HG02852 (cell line): Measurements from ENCODE around the gene SEMA5A.
A peak's percentile ranks its signal among the peaks of the same experiment; 100 is the strongest.

ENCODE experiments used
- ATAC-seq: cut with Tn5 transposase; IDR thresholded peaks from one replicate; pipeline ENCODE4 v1.9.1; 2021; ENCODE audit warnings: mild to moderate bottlenecking, moderate library complexity; ENCODE audit not compliant: unreplicated experiment

The SEMA5A gene

GRCh38 chr5:9547122-9547947 lies 1.5 kb upstream of the SEMA5A start:
- no peak for ATAC-seq

GRCh38 chr5:9545136-9545991 lies 511 bp downstream of the SEMA5A start:
- peak; percentile 17 for ATAC-seq

DNA sequence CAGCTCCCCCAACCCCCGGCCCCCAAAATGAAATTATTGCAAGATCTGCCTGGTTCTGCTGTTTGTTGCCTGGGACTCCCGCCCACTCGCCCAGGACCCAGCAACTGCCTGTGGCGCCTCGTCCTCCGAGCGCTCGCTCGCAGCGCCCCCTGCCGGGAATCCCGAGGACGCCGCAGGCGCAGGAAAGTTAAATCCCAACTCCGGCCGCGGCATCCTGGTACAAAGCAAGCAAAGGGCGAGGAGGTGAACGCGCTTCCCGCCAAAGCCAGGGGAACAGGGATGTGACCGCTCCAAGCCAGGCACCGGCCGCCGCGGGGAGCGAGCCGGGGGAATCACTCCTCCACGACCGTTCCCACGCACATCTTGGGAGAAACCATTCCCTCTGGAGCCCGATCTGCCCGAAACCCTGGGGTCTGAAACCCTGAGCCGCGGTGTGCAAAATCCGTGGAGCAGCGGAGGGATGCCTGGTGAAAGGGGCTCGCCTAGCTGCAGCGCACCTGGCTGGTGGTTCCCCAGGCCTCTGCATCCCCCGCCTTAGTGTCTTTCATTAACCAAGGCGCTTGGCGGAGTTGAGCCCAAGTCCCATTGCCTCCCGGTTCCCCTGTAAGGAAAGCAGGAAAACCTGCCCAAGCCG lies 1.3 kb downstream of the SEMA5A start:
- ATAC-seq = peak; percentile 75

DNA sequence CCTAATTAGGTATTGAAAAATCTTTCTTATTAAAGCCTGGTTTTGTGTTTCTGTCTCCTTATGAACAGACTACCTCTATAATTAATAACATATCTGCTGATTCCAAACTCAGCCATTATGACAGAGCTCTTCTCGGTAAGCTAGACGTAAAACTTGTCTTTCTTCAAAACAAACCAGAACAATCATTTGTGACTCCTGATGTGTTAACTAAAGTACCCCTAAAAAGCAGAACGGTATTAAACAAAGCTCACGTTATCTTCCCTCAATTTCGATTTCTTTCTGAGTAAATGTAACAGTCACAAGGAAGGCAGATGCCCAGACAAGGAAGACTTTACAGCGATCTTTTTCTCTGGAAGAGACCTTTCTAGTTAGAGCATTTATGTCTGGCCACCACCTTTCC lies 1.8 kb downstream of the SEMA5A start:
- no peak for ATAC-seq

DNA sequence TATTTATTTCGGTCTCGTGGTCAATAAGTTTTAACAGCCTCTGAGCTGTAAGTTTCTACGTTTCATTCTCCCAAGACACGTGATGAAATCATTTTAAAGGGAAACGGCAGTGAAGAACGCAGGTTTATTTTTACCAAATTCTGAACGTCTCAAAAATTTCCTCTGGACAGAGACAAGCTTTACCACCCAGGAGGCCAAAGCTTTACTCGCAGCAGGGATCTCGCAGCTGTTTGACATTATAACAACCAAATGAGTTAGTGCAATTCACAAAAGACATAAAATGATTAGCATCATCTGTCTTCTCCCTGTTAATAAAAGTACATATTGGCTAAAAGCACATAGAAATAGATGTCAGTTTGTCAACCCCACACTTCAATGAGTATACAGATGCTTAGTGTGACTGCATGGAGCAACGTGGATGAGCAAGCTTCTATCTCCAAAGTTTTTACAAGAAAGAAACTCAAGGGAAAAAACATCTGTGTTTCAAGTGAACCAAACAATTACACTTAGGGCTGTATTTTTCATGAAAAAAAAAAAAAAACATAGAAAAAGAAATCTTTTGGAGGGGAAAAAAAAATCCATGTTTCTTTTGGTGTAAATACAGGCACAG lies 2.5 kb downstream of the SEMA5A start:
- no peak for ATAC-seq

GRCh38 chr5:9540791-9541190 lies 5.1 kb downstream of the SEMA5A start:
- no peak for ATAC-seq

DNA sequence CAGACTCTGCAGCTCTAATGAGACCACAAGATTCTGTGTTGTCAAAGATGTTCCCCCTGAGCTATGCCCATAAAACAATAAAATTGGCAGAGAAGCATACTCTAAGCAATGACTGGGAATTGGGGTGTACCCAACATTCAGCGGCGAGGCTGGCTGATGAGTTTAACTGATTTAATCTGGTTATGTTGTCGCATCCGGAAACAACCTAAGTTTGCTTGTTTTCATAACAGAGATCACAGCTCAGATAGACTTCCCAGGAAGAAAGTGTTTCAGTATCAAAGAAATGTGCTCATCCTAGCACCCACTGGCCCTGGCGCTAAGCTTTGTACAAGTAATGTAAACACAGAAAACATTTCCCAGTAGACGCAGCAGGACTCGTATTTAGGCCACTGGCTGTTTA lies 7.4 kb downstream of the SEMA5A start:
- ATAC-seq = no peak

GRCh38 chr5:9537223-9538141 lies 8.4 kb downstream of the SEMA5A start:
- no peak for ATAC-seq

- ATAC-seq = no peak
Observed at GRCh38 chr5:9536717-9537116, 9.2 kb downstream of the SEMA5A start.

DNA sequence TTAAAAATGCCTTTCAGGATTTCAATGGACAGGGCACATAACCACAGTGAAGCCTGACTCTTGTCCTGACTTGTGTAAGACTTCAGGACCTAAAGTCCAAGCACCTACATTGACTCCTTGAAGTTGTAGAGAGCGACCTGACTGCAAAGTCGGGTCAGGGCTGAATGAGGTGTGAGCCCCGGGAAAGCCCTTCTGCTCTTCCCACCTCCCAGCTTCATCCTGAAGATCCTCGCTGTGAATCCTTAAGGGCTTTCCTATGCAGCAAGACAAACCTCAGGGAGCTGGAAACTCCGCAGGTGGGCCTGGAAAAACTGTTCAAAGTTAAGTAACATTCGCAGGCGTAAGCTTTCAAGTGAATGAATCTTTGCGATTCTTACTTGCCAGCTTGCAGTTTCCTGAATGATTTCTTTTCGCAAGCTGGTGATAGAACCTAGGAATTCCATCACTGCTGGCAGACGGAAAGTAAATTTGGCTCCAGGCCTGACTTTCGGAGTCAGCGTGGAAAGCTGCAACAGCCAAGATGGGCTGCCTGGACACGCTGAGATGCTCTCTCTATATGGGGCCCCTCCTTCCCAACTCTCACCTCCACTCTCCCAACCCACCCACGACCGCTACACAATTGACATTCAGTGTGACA lies 10.9 kb downstream of the SEMA5A start:
- ATAC-seq = no peak

GRCh38 chr5:9533562-9534364 lies 12.1 kb downstream of the SEMA5A start:
- no peak for ATAC-seq

DNA sequence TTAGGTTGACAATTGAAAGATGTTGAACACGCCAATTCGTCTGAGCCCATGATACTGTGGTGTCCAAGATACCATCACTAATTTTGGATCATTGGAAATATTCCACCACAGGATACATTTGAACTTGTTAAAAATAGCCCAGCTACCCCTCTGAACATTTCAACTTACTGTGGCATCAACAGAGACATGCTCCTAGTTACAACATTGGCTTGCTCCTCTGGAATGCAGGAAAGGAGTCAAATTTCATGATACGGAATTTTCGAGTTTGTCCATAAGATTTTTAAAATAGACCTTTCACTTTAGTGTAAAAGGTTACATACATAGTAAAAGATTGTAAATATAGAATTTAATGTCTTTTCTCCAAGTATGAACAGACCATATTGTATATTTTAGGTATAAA lies 12.8 kb downstream of the SEMA5A start:
- ATAC-seq = no peak

- ATAC-seq = no peak
Observed at GRCh38 chr5:9529513-9529912, 16.4 kb downstream of the SEMA5A start.

DNA sequence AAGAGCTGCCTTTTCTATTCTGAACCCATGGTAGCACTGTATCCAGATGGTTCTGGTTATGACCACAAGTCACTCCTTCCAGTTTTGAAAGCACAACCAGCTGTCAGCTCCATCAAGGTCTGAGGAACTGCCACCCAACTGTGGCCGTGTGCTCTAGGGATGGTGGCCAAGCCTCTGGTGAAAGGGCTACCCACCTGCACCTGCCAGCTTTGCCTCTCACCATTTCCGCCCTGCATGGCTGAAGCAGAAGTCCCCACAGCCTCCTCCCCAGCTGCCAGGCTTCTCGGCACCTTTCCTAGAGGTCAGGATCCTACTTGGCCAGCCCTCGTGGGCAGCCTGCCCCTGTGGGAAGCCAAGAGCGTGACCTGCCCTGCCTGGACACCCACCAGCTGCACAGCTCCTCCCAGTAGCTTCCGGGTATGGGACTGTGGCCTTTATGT lies 16.8 kb downstream of the SEMA5A start:
- no peak for ATAC-seq

- no peak for ATAC-seq
Observed at GRCh38 chr5:9524941-9525340, 20.9 kb downstream of the SEMA5A start.

GRCh38 chr5:9523090-9523823 lies 22.6 kb downstream of the SEMA5A start:
- ATAC-seq = no peak

GRCh38 chr5:9519537-9519936 lies 26.3 kb downstream of the SEMA5A start:
- no peak for ATAC-seq

DNA sequence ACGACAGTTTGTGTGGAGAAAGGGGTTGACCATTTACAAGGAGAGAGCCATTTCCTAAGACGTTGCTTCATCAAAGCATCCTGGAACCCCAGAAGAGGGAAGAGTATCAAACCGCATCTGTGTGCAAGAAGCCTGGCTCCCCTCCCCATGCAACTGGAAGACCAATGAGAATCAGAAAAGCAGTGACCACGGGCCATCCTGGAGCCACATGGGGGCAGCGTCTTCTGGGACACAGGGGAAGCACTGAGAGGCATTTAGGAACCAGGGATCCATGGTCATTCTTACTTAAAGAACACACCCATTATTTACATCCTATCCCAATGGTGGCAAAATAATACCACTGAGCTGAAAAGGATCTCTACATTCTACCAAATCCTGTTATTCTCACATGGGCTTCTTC lies 29.3 kb downstream of the SEMA5A start:
- ATAC-seq = no peak
